Muscle layer of colon (tissue), 2 donors: ENCODE measurements around the gene VRK3.

Experiments
- H3K27ac ChIP-seq: one replicate; pipeline ENCODE4 v1.7.0; 2013; ENCODE audit warnings: low read depth, mild to moderate bottlenecking, low read length, moderate library complexity
- H3K27me3 ChIP-seq, 2 donors: one replicate each; pipeline ENCODE4 v1.7.0; 2013; ENCODE audit warnings: low read length in 2 of 2, mild to moderate bottlenecking in 2 of 2; ENCODE audit not compliant: insufficient read depth in 2 of 2, control insufficient read depth in 1 of 2
- H3K36me3 ChIP-seq: one replicate; pipeline ENCODE4 v1.7.0; 2013; ENCODE audit warnings: mild to moderate bottlenecking, low read length; ENCODE audit not compliant: insufficient read depth
- H3K4me1 ChIP-seq: one replicate; pipeline ENCODE4 v1.7.0; 2013; ENCODE audit warnings: mild to moderate bottlenecking, low read length; ENCODE audit not compliant: insufficient read depth
- H3K4me3 ChIP-seq, 2 donors: one replicate each; pipeline ENCODE4 v1.7.0; 2013; ENCODE audit warnings: low read length in 2 of 2, low read depth in 1 of 2, mild to moderate bottlenecking in 1 of 2, moderate library complexity in 1 of 2
- H3K9ac ChIP-seq: one replicate; pipeline ENCODE4 v1.7.0; 2013; ENCODE audit warnings: low read length
- H3K9me3 ChIP-seq: one replicate; pipeline ENCODE4 v1.7.0; 2013; ENCODE audit warnings: mild to moderate bottlenecking, low read length
- donor health status: abdominal sarcoma.
- donor health status: Adenocarcinoma of cecum.

Gene VRK3

GRCh38 chr19:49985871-49986270 is 39.3 kb downstream of the VRK3 start:
- Histone ChIP-seq H3K9ac (no peak overlapping the region), H3K4me3 (no peak overlapping the region), H3K4me1 (no peaks in the 10 kb centered on the region), H3K27ac (no peak overlapping the region), H3K9me3 (no peaks in the 10 kb centered on the region), H3K36me3 (peaks cover 84% of the 10 kb centered on the region), H3K27me3 (no peaks in the 10 kb centered on the region)

- Histone ChIP-seq H3K27ac (no peak overlapping the region), H3K4me1 (no peaks in the 10 kb centered on the region), H3K9me3 (no peaks in the 10 kb centered on the region), H3K36me3 (peaks cover 78% of the 10 kb centered on the region), H3K4me3 (no peak overlapping the region), H3K27me3 (no peaks in the 10 kb centered on the region), H3K9ac (no peak overlapping the region)
Measured at GRCh38 chr19:49984491-49984890, 40.7 kb downstream of the VRK3 start.

- no peak overlapping the region for H3K4me3 ChIP-seq
- H3K9me3 ChIP-seq = no peaks in the 10 kb centered on the region
- H3K36me3 ChIP-seq = peaks cover 72% of the 10 kb centered on the region
- H3K27ac ChIP-seq = no peak overlapping the region
- no peaks in the 10 kb centered on the region for H3K4me1 ChIP-seq
- no peak overlapping the region for H3K9ac ChIP-seq
- no peaks in the 10 kb centered on the region for H3K27me3 ChIP-seq
Measured at GRCh38 chr19:49983645-49984229, 41.4 kb downstream of the VRK3 start.

- Histone ChIP-seq H3K9ac (no peak overlapping the region), H3K9me3 (no peaks in the 10 kb centered on the region), H3K4me1 (no peaks in the 10 kb centered on the region), H3K27ac (no peak overlapping the region), H3K4me3 (no peak overlapping the region), H3K27me3 (no peaks in the 10 kb centered on the region), H3K36me3 (peaks cover 67% of the 10 kb centered on the region)
Measured at GRCh38 chr19:49981603-49982593, 43.3 kb downstream of the VRK3 start.

GRCh38 chr19:49978324-49978723 is 46.8 kb downstream of the VRK3 start:
- H3K9me3 ChIP-seq = no peaks in the 10 kb centered on the region
- H3K4me3 ChIP-seq = no peak overlapping the region
- no peaks in the 10 kb centered on the region for H3K4me1 ChIP-seq
- H3K27me3 ChIP-seq = no peaks in the 10 kb centered on the region
- peaks cover 46% of the 10 kb centered on the region for H3K36me3 ChIP-seq
- no peak overlapping the region for H3K27ac ChIP-seq
- H3K9ac ChIP-seq = no peak overlapping the region

- no peaks in the 10 kb centered on the region for H3K4me1 ChIP-seq
- no peak overlapping the region for H3K27ac ChIP-seq
- peaks cover 44% of the 10 kb centered on the region for H3K36me3 ChIP-seq
Measured at GRCh38 chr19:49977881-49978280, 47.3 kb downstream of the VRK3 start.

GRCh38 chr19:49977076-49977475 is 48.1 kb downstream of the VRK3 start:
- Histone ChIP-seq H3K27ac (no peak overlapping the region), H3K9me3 (no peaks in the 10 kb centered on the region), H3K36me3 (peaks cover 38% of the 10 kb centered on the region), H3K4me3 (no peak overlapping the region), H3K9ac (no peak overlapping the region), H3K27me3 (no peaks in the 10 kb centered on the region), H3K4me1 (no peaks in the 10 kb centered on the region)

More at GRCh38 chr19:49977881-49978280, 47.3 kb downstream of the VRK3 start:
- no peaks in the 10 kb centered on the region for H3K9me3 ChIP-seq
- H3K4me3 ChIP-seq = no peak overlapping the region
- H3K27me3 ChIP-seq = no peaks in the 10 kb centered on the region
- H3K9ac ChIP-seq = no peak overlapping the region

GRCh38 chr19:49976496-49976895 is 48.7 kb downstream of the VRK3 start:
- no peaks in the 10 kb centered on the region for H3K27me3 ChIP-seq
- no peak overlapping the region for H3K4me3 ChIP-seq
- peaks cover 33% of the 10 kb centered on the region for H3K36me3 ChIP-seq
- H3K9me3 ChIP-seq = no peaks in the 10 kb centered on the region
- H3K9ac ChIP-seq = no peak overlapping the region
- no peaks in the 10 kb centered on the region for H3K4me1 ChIP-seq
- no peak overlapping the region for H3K27ac ChIP-seq

- no peak overlapping the region for H3K27ac ChIP-seq
- H3K9me3 ChIP-seq = no peaks in the 10 kb centered on the region
- peaks cover 26% of the 10 kb centered on the region for H3K36me3 ChIP-seq
- H3K4me1 ChIP-seq = no peaks in the 10 kb centered on the region
- H3K27me3 ChIP-seq = no peaks in the 10 kb centered on the region
- no peak overlapping the region for H3K9ac ChIP-seq
- no peak overlapping the region for H3K4me3 ChIP-seq
Measured at GRCh38 chr19:49975051-49975450, 50.1 kb downstream of the VRK3 start.

GRCh38 chr19:49973987-49974386 is 51.2 kb downstream of the VRK3 start:
- Histone ChIP-seq H3K27me3 (peaks cover 0 to 4% of the 10 kb centered on the region in 2 donors), H3K9me3 (no peaks in the 10 kb centered on the region), H3K9ac (no peak overlapping the region), H3K36me3 (peaks cover 26% of the 10 kb centered on the region), H3K27ac (no peak overlapping the region), H3K4me3 (no peak overlapping the region), H3K4me1 (no peaks in the 10 kb centered on the region)

GRCh38 chr19:49972841-49973240 is 52.3 kb downstream of the VRK3 start:
- peaks cover 19% of the 10 kb centered on the region for H3K36me3 ChIP-seq

More at GRCh38 chr19:49972841-49973240, 52.3 kb downstream of the VRK3 start:
- Histone ChIP-seq H3K9me3 (no peaks in the 10 kb centered on the region), H3K27ac (no peak overlapping the region), H3K27me3 (peaks cover 0 to 15% of the 10 kb centered on the region in 2 donors), H3K4me3 (no peak overlapping the region), H3K4me1 (no peaks in the 10 kb centered on the region), H3K9ac (no peak overlapping the region)
